Endothelial cell of umbilical vein (primary cell): Measurements from ENCODE around the gene GALNT9. TPM values are rescaled to one million over a fixed set of nuclear protein-coding genes. Genes with fewer than 3 reads are reported as not detected.

Source experiments
- BruUV-seq: library from RNA; stranded (reverse); fragments of 400-500 nt; replicated peaks from 2 replicates; lab custom pipeline; 2021; lab: Mats Ljungman, UMichigan
- CTCF ChIA-PET: fragments of 300-600, 350-600 bp; sonication (Branson Sonifier 250); formaldehyde crosslinking; loops from one replicate; lab custom pipeline; 2021; ENCODE audit warnings: antibody characterized with exemption, inconsistent platforms; lab: Charles Lee
- POLR2A ChIA-PET: fragments of 300-600, 350-600 bp; sonication (Branson Sonifier 250); formaldehyde crosslinking; loops from one replicate; lab custom pipeline; 2021; ENCODE audit warnings: antibody characterized with exemption, inconsistent platforms; lab: Charles Lee
- DNase-seq: peaks from one replicate; pipeline ENCODE4 v3.0.0-alpha.2; 2011; ENCODE audit warnings: low read depth, low spot score
- FAIRE-seq: peaks from 2 replicates; lab custom pipeline; 2011; peaks lifted over from hg19 to GRCh38; lab: Jason Lieb, UNC
- H2AFZ ChIP-seq: 2 replicates; pipeline ENCODE4 v1.6.0; 2012; ENCODE audit warnings: low read depth, low read length, control low read depth, inconsistent platforms
- H3K27ac ChIP-seq: 2 replicates; pipeline ENCODE4 v1.5.1; 2011; ENCODE audit warnings: low read depth, mild to moderate bottlenecking, control low read depth, low read length, moderate library complexity; ENCODE audit not compliant: insufficient read depth
- H3K27me3 ChIP-seq, 2 experiments: 2 replicates each; pipeline versions ENCODE4 v1.6.0 to v1.6.1; 2011; ENCODE audit warnings: low read length in 2 of 2, mixed read lengths in 1 of 2; ENCODE audit not compliant: control insufficient read depth in 2 of 2, insufficient read depth in 2 of 2
- H3K36me3 ChIP-seq, 2 experiments: 2 replicates in 1 of 2; 3 replicates in 1 of 2; pipeline ENCODE4 v1.5.1; 2011; ENCODE audit warnings: low read length in 2 of 2, mild to moderate bottlenecking in 1 of 2, moderate library complexity in 1 of 2; ENCODE audit not compliant: control insufficient read depth in 2 of 2, insufficient read depth in 2 of 2; ENCODE audit errors: extremely low read depth in 1 of 2
- H3K4me1 ChIP-seq: 3 replicates; pipeline ENCODE4 v1.5.1; 2011; ENCODE audit warnings: mild to moderate bottlenecking, low read length; ENCODE audit not compliant: control insufficient read depth, insufficient read depth; ENCODE audit errors: extremely low read depth
- H3K4me2 ChIP-seq: 2 replicates; pipeline ENCODE4 v1.6.1; 2011; ENCODE audit warnings: low read length, control low read depth, mixed read lengths; ENCODE audit not compliant: insufficient read depth
- H3K4me3 ChIP-seq, 3 experiments: fragments of 200-600 bp in 1 of 3; sonication (generic), shearing (Covaris generic) in 1 of 3; replicated peaks in 1 of 3; 2 replicates each; pipeline ENCODE4 v1.5.1; 2011 to 2016; ENCODE audit warnings: control low read depth in 3 of 3, low read length in 3 of 3, mild to moderate bottlenecking in 2 of 3, inconsistent platforms in 1 of 3, low read depth in 1 of 3, moderate library complexity in 1 of 3; ENCODE audit not compliant: insufficient read depth in 1 of 3
- H3K79me2 ChIP-seq: 2 replicates; pipeline ENCODE4 v1.6.0; 2012; ENCODE audit warnings: low read length, inconsistent platforms; ENCODE audit not compliant: control insufficient read depth, insufficient read depth
- H3K9ac ChIP-seq: replicated peaks from 2 replicates; pipeline ENCODE3; 2011; ENCODE audit warnings: low read length, control low read depth; ENCODE audit not compliant: insufficient read depth; ENCODE audit errors: extremely low read depth
- H3K9me1 ChIP-seq: replicated peaks from 3 replicates; pipeline ENCODE4 v1.6.0; 2011; ENCODE audit warnings: mild to moderate bottlenecking, low read length; ENCODE audit not compliant: control insufficient read depth, insufficient read depth; ENCODE audit errors: extremely low read depth
- H3K9me3 ChIP-seq: replicated peaks from 2 replicates; pipeline ENCODE4 v1.5.1; 2012; ENCODE audit warnings: low read length, inconsistent platforms; ENCODE audit not compliant: control insufficient read depth, insufficient read depth
- H4K20me1 ChIP-seq: replicated peaks from 2 replicates; pipeline ENCODE3; 2011; ENCODE audit warnings: mild to moderate bottlenecking, low read length; ENCODE audit not compliant: control insufficient read depth, insufficient read depth; ENCODE audit errors: extremely low read depth
- CTCF ChIP-seq, 2 donors: IDR thresholded peaks; 1 replicate in 1 of 2; 2 replicates in 1 of 2; pipeline ENCODE4 v1.5.1; 2011; ENCODE audit warnings: low read length in 2 of 2, mild to moderate bottlenecking in 2 of 2, moderate library complexity in 2 of 2, control low read depth in 1 of 2, inconsistent platforms in 1 of 2, low read depth in 1 of 2; ENCODE audit not compliant: insufficient read depth in 1 of 2; ENCODE audit errors: extremely low read depth in 1 of 2
- EZH2 ChIP-seq: IDR thresholded peaks from 2 replicates; pipeline ENCODE4 v1.6.1; 2012; ENCODE audit warnings: borderline replicate concordance, low read depth, mild to moderate bottlenecking, moderate library complexity, low read length, inconsistent platforms; ENCODE audit not compliant: severe bottlenecking
- FOS ChIP-seq: IDR thresholded peaks from 2 replicates; pipeline ENCODE4 v1.6.1; 2011; ENCODE audit warnings: mild to moderate bottlenecking, low read length, moderate library complexity, borderline replicate concordance; ENCODE audit not compliant: insufficient read depth
- GATA2 ChIP-seq: IDR thresholded peaks from 2 replicates; pipeline ENCODE4 v1.7.0; 2011; ENCODE audit warnings: low read depth, mild to moderate bottlenecking, moderate library complexity, mixed read lengths, low read length; ENCODE audit not compliant: insufficient read length, insufficient read depth
- JUN ChIP-seq: IDR thresholded peaks from 2 replicates; pipeline ENCODE4 v1.6.1; 2011; ENCODE audit warnings: borderline replicate concordance, low read depth; ENCODE audit not compliant: insufficient read length, insufficient read depth
- MAX ChIP-seq: IDR thresholded peaks from 2 replicates; pipeline ENCODE4 v1.6.1; 2011; ENCODE audit not compliant: insufficient read depth, insufficient read length
- MYC ChIP-seq: IDR thresholded peaks from one replicate; pipeline ENCODE4 v1.6.1; 2011; ENCODE audit warnings: mild to moderate bottlenecking, low read depth, low read length
- POLR2A ChIP-seq: IDR thresholded peaks from 2 replicates; pipeline ENCODE4 v1.6.1; 2012; ENCODE audit warnings: low read depth, mild to moderate bottlenecking, control low read depth, low read length
- POLR2AphosphoS5 ChIP-seq: IDR thresholded peaks from 2 replicates; pipeline ENCODE4 v1.6.1; 2012; ENCODE audit warnings: low read depth, mild to moderate bottlenecking, control low read depth, low read length, moderate library complexity; ENCODE audit not compliant: insufficient read depth
- dilution Hi-C: fragments of 300-500 bp; cut with MboI; formaldehyde crosslinking; loops from one replicate; pipeline ENCODE4 v1.15.0; 2019; ENCODE audit warnings: low sequenced_read_pairs; ENCODE audit not compliant: extremely low pct_ligation_motif_present
- intact Hi-C: fragments of 100-400 bp; cut with micrococcal nuclease; formaldehyde crosslinking; loops from one replicate; pipeline ENCODE4 v1.10.0; 2022
- polyA plus RNA-seq, 4 experiments: library from polyadenylated mRNA; depleted of rRNA in 3 of 4; stranded (reverse) in 3 of 4; unstranded in 1 of 4; fragments of >200 nt; gene quantifications; 2 replicates each; pipeline versions ENCODE4 v1.2.1 to v1.2.3, GENCODE V29; 2011 to 2012; ENCODE audit warnings: missing spikeins in 1 of 4
- total RNA-seq: library from RNA; stranded (reverse); gene quantifications from 2 replicates; pipeline ENCODE4 v1.2.3, GENCODE V29; 2021

GALNT9 gene
- total and polyA plus RNA-seq, 2 donors (not counting 3 experiments of a cell fraction or from before 2014, with no cell fraction given): 0.14 to 0.73 TPM

- dilution Hi-C loops (no loop called here), intact Hi-C loops (no loop called here)
- no peak overlapping the region for H3K9ac ChIP-seq
- H3K27ac ChIP-seq: no peak overlapping the region
- DNase-seq (no peak), FAIRE-seq (no peak)
- H3K4me3 ChIP-seq: no peak overlapping the region
- no peaks in the 10 kb centered on the region for H3K9me3 ChIP-seq
- H3K9me1 ChIP-seq: no peaks in the 10 kb centered on the region
- no peak overlapping the region for H2AFZ ChIP-seq
- no peaks in the 10 kb centered on the region for H3K27me3 ChIP-seq
- H3K4me2 ChIP-seq: no peak overlapping the region
- H3K79me2 ChIP-seq: no peaks in the 10 kb centered on the region
- H4K20me1 ChIP-seq: no peaks in the 10 kb centered on the region
- H3K36me3 ChIP-seq: no peaks in the 10 kb centered on the region
- no peak for TF ChIP-seq GATA2
- no peak for TF ChIP-seq MYC
- no peak for TF ChIP-seq CTCF (IDR thresholded peaks at IDR 0.05; ENCODE audit: extremely low read depth in 1 of 2, insufficient read depth in 1 of 2, low read depth in 1 of 2, low read length in 2 of 2)
- no peak for TF ChIP-seq JUN
- TF ChIP-seq POLR2A: no peak
- BruUV-seq: no TSS peak
- no peaks in the 10 kb centered on the region for H3K4me1 ChIP-seq
- ChIA-PET POLR2A (no interaction called here), CTCF (no interaction called here)
Observed at GRCh38 chr12:132278401-132279183, 50.8 kb downstream of the GALNT9 start.

- TF ChIP-seq JUN: no peak
- no peak for TF ChIP-seq GATA2
- TF ChIP-seq MAX: no peak
- no peak for TF ChIP-seq POLR2AphosphoS5
- TF ChIP-seq FOS: no peak
- TF ChIP-seq POLR2A: no peak
- TF ChIP-seq CTCF (IDR thresholded peaks at IDR 0.05; ENCODE audit: extremely low read depth in 1 of 2, insufficient read depth in 1 of 2, low read depth in 1 of 2, low read length in 2 of 2): no peak
- TF ChIP-seq EZH2: no peak
- TF ChIP-seq MYC: no peak
- FAIRE-seq: no peak
- H3K36me3 ChIP-seq: no peaks in the 10 kb centered on the region
- H3K79me2 ChIP-seq: no peaks in the 10 kb centered on the region
- no peaks in the 10 kb centered on the region for H4K20me1 ChIP-seq
- H3K9ac ChIP-seq: no peak overlapping the region
- no peaks in the 10 kb centered on the region for H3K9me3 ChIP-seq
- no peak for DNase-seq
- no TSS peak for BruUV-seq
- no peak overlapping the region for H2AFZ ChIP-seq
- H3K4me1 ChIP-seq: no peaks in the 10 kb centered on the region
- intact Hi-C loops (no loop called here), dilution Hi-C loops (no loop called here)
- H3K27me3 ChIP-seq: no peaks in the 10 kb centered on the region
- no peaks in the 10 kb centered on the region for H3K9me1 ChIP-seq
- H3K27ac ChIP-seq: no peak overlapping the region
- POLR2A ChIA-PET: no interaction called here
- no peak overlapping the region for H3K4me3 ChIP-seq
- CTCF ChIA-PET: no interaction called here
- no peak overlapping the region for H3K4me2 ChIP-seq
Observed at GRCh38 chr12:132277949-132278348, 51.4 kb downstream of the GALNT9 start.
